ENCODE data around the gene IL1RL1.

IL1RL1 gene

GRCh38 chr2:102318437-102318836 is 7.1 kb downstream of the IL1RL1 start:
- TF ChIP-seq CTCF (IDR thresholded peaks at IDR 0.05): no peak

GRCh38 chr2:102321941-102322719 is 10.8 kb downstream of the IL1RL1 start:
- no peak for TF ChIP-seq CTCF (IDR thresholded peaks at IDR 0.05)

GRCh38 chr2:102331311-102331980 is 20.1 kb downstream of the IL1RL1 start:
- no peak for TF ChIP-seq CTCF (IDR thresholded peaks at IDR 0.05)

GRCh38 chr2:102334486-102334885 is 23.1 kb downstream of the IL1RL1 start:
- TF ChIP-seq CTCF (IDR thresholded peaks at IDR 0.05): no peak

- no peak for TF ChIP-seq CTCF (IDR thresholded peaks at IDR 0.05)
Measured at GRCh38 chr2:102335871-102336366, 24.6 kb downstream of the IL1RL1 start.

GRCh38 chr2:102336502-102336945 is 25.2 kb downstream of the IL1RL1 start:
- no peak for TF ChIP-seq CTCF (IDR thresholded peaks at IDR 0.05)

GRCh38 chr2:102337012-102337411 is 25.6 kb downstream of the IL1RL1 start:
- no peak for TF ChIP-seq CTCF (IDR thresholded peaks at IDR 0.05)

All from LNCAP (cell line).